Kidney (tissue), 14 donors: Measurements from ENCODE around the gene WNT7B. TPM values are rescaled to one million over a fixed set of nuclear protein-coding genes. Genes with fewer than 3 reads are reported as not detected.
A peak's percentile ranks its signal among the peaks of the same experiment; 100 is the strongest.

ENCODE experiments used
- DNase-seq, 5 donors: peaks; one replicate each; pipeline ENCODE4 v3.0.0-alpha.2; 2013 to 2020
- FAIRE-seq: peaks from 2 replicates; lab custom pipeline; 2012; peaks lifted over from hg19 to GRCh38; lab: Jason Lieb, UNC
- H3K27ac ChIP-seq, 2 donors: one replicate each; pipeline ENCODE4 v1.7.0; 2013; ENCODE audit warnings: low read depth in 2 of 2, low read length in 2 of 2, inconsistent platforms in 1 of 2
- H3K27me3 ChIP-seq: one replicate; pipeline ENCODE4 v1.7.1; 2013; ENCODE audit warnings: low read length, inconsistent platforms; ENCODE audit not compliant: control insufficient read depth, insufficient read depth
- H3K36me3 ChIP-seq, 3 donors: one replicate each; pipeline versions ENCODE4 v1.7.0 to v1.7.1; 2013; ENCODE audit warnings: low read length in 3 of 3, control low read depth in 1 of 3, inconsistent platforms in 1 of 3; ENCODE audit not compliant: insufficient read depth in 3 of 3, control insufficient read depth in 2 of 3
- H3K4me1 ChIP-seq, 3 donors: one replicate each; pipeline versions ENCODE4 v1.7.0 to v1.7.1; 2013; ENCODE audit warnings: low read length in 3 of 3, inconsistent platforms in 1 of 3, low read depth in 1 of 3; ENCODE audit not compliant: control insufficient read depth in 2 of 3, insufficient read depth in 2 of 3
- H3K4me3 ChIP-seq, 3 donors: one replicate each; pipeline versions ENCODE4 v1.7.0 to v1.8.1; 2013; ENCODE audit warnings: low read length in 3 of 3, control low read depth in 1 of 3, inconsistent platforms in 1 of 3
- H3K9ac ChIP-seq, 3 donors: one replicate each; pipeline versions ENCODE4 v1.7.0 to v1.7.1; 2013; ENCODE audit warnings: low read length in 3 of 3, control low read depth in 1 of 3, inconsistent platforms in 1 of 3
- H3K9me3 ChIP-seq, 3 donors: one replicate each; pipeline versions ENCODE4 v1.7.0 to v1.7.1; 2013; ENCODE audit warnings: low read length in 3 of 3, control low read depth in 1 of 3, inconsistent platforms in 1 of 3; ENCODE audit not compliant: control insufficient read depth in 2 of 3, insufficient read depth in 1 of 3
- intact Hi-C: fragments of 100-400 bp; cut with DNase I; formaldehyde crosslinking; loops from one replicate; pipeline ENCODE4 v1.11.1; 2022
- polyA plus RNA-seq: library from polyadenylated mRNA; stranded (reverse); fragments of 350-450 nt; fragmentation: Illumina TruSeq; extraction: RNeasy Lipid Tissue Mini Kit (QIAGEN cat#74804); gene quantifications from one replicate; pipeline ENCODE4 v1.2.3, GENCODE V29; 2014; ENCODE audit warnings: low read depth, low replicate concordance; ENCODE audit not compliant: insufficient read depth
- total RNA-seq: library from RNA; stranded (reverse); fragmentation: NEBNext Ultra II Directional; extraction: Animal tissue kit (Norgen Biotek cat#: 25700); gene quantifications from one replicate; pipeline ENCODE4 v1.2.1, GENCODE V29; 2021
- TF ChIP-seq, protein P1 (sequence below): IDR thresholded peaks from 3 replicates; pipeline ENCODE4 v1.5.1; 2012; ENCODE audit warnings: mild to moderate bottlenecking, moderate library complexity, borderline replicate concordance; ENCODE audit not compliant: insufficient read depth; ENCODE audit errors: extremely low read depth
- donor health status: control.
- donor health status: control.
- donor health status: control.
- donor health status: control.
- donor health status: control.
- donor health status: DM: yes; HTN: yes; CAD: no.
- donor health status: Normal renal cell carcinoma (clear cell type).

WNT7B gene
- total and polyA plus RNA-seq, 2 donors from 2014 or later, result 1.6 to 2.4 TPM

DNA sequence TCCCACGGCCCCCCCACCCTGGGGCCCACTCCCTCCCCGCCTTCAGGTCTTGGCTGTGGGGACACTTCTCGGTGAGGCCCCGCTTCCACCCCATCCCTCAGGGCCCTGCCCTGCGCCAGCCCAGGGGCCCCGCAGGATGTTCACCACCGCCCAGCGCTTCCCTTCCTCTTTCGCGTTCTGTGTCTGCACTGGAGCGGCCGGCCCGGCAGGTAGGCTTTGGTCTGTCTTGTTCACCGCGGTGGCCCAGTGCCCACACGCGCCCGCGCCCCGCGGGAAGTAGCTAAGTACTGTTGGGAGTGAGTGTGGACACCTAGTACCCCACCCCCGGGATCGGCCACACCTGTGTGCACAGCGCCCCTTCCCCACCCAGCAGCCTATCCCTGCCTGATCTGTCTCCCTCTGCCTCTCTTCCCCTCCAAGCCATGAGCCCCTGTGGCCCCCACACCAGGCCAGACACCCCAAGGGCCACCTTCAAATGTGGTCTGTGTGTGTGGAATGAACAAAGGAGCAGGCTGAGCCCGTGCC lies 85.4 kb downstream of the WNT7B start:
- no peaks in the 10 kb centered on the region for H3K27me3 ChIP-seq
- FAIRE-seq, result no peak
- H3K9ac ChIP-seq, result no peak overlapping the region
- TF ChIP-seq, protein P1, sequence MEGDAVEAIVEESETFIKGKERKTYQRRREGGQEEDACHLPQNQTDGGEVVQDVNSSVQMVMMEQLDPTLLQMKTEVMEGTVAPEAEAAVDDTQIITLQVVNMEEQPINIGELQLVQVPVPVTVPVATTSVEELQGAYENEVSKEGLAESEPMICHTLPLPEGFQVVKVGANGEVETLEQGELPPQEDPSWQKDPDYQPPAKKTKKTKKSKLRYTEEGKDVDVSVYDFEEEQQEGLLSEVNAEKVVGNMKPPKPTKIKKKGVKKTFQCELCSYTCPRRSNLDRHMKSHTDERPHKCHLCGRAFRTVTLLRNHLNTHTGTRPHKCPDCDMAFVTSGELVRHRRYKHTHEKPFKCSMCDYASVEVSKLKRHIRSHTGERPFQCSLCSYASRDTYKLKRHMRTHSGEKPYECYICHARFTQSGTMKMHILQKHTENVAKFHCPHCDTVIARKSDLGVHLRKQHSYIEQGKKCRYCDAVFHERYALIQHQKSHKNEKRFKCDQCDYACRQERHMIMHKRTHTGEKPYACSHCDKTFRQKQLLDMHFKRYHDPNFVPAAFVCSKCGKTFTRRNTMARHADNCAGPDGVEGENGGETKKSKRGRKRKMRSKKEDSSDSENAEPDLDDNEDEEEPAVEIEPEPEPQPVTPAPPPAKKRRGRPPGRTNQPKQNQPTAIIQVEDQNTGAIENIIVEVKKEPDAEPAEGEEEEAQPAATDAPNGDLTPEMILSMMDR, result no peak
- intact Hi-C loops, result no loop called here
- no peak overlapping the region for H3K27ac ChIP-seq
- H3K36me3 ChIP-seq, result no peaks in the 10 kb centered on the region
- H3K4me3 ChIP-seq, result no peak overlapping the region
- no peaks in the 10 kb centered on the region for H3K9me3 ChIP-seq
- no peaks in the 10 kb centered on the region for H3K4me1 ChIP-seq
- DNase-seq, result peak in 2 of 5 donors; percentile 43 to 49

DNA sequence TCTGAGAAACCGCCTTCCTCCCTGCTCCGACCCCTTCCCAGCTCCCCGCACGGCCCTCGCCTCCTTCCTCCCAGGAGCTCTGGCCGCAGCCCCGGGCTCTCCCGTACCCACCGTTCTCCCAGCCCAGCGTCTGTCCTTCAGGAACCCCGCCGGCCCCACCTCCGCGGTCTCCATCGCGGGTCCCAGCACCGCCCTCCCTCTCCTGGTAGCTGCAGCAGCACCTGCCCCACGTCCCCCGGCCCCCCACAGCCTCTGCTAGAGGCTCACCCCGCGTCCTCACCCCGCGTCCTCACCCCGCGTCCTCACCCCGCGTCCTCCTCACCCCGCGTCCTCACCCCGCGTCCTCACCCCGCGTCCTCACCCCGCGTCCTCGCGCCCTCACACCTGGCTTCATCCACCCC lies 85.9 kb downstream of the WNT7B start:
- Histone ChIP-seq H3K27ac (no peak overlapping the region), H3K9me3 (no peaks in the 10 kb centered on the region), H3K4me3 (no peak overlapping the region), H3K4me1 (no peaks in the 10 kb centered on the region), H3K36me3 (no peaks in the 10 kb centered on the region), H3K27me3 (no peaks in the 10 kb centered on the region), H3K9ac (no peak overlapping the region)
- FAIRE-seq (no peak), DNase-seq (peak in 1 of 5 donors; percentile 74)
- TF ChIP-seq, protein P1, result no peak
- intact Hi-C loops, result no loop called here

DNA sequence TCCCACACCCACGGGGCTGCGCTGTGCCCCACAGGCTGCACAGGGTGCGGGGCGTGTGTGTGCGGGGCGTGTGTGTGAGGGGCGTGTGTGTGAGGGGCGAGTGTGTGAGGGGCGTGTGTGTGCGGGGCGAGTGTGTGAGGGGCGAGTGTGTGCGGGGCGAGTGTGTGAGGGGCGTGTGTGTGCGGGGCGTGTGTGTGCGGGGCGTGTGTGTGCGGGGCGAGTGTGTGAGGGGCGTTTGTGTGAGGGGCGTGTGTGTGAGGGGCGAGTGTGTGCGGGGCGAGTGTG lies 86.7 kb downstream of the WNT7B start:
- H3K4me1 ChIP-seq, result no peaks in the 10 kb centered on the region
- H3K4me3 ChIP-seq, result no peak overlapping the region
- FAIRE-seq (no peak), DNase-seq (no peak)
- TF ChIP-seq, protein P1, result no peak
- H3K27me3 ChIP-seq, result no peaks in the 10 kb centered on the region
- intact Hi-C loops, result no loop called here
- H3K36me3 ChIP-seq, result no peaks in the 10 kb centered on the region
- H3K9ac ChIP-seq, result no peak overlapping the region
- no peak overlapping the region for H3K27ac ChIP-seq
- no peaks in the 10 kb centered on the region for H3K9me3 ChIP-seq

DNA sequence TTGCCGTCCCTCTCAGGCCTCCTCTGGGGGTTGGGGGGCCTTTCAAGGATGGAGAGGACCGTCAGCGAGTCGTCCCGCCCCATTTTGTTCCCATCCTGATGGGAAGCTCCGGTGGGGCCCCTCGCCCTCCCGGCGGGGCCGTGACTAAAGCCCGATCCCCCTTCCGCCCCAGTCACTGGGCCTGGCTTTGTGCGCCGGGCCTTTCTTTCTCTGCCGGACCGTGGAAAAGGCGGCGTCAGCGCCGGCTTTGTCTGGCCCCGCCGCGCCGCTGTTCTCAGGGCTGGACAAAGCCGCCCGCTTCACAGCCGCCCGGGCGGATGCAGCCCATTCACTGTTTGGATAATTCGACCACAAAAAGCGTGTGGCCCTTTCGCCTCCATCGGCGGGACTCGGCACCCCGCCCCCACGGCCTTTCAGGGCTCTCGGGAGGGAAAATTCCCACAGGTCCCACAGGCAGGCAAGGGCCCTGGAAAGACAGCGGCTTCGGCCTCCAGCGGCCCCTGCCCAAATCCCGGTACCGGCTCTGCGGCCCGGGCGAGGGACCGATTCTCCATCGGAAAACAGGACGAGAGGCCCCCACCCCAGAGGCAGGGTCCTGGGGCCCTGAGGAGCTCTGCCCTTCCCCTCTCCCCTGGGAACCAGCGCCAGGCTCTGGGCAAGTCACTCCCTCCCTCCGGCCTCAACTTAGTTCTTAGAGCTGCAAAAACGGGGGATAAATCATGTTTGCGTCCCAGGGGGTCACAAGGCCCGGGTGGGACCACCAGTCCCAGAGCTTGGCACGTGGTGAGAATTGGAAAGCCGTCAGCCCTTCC lies 87.2 kb downstream of the WNT7B start:
- H3K9me3 ChIP-seq, result no peaks in the 10 kb centered on the region
- FAIRE-seq (no peak), DNase-seq (peak in 4 of 5 donors; percentile 61 to 66 (median 64))
- no peak overlapping the region for H3K27ac ChIP-seq
- intact Hi-C loops, result no loop called here
- no peaks in the 10 kb centered on the region for H3K27me3 ChIP-seq
- H3K4me3 ChIP-seq, result no peak overlapping the region
- H3K9ac ChIP-seq, result no peak overlapping the region
- H3K4me1 ChIP-seq, result no peaks in the 10 kb centered on the region
- H3K36me3 ChIP-seq, result no peaks in the 10 kb centered on the region
- TF ChIP-seq, protein P1, result no peak
